Brain microvascular endothelial cell (primary cell): ENCODE results near the gene KRT77.
A peak's percentile ranks its signal among the peaks of the same experiment; 100 is the strongest.

Source experiments
- DNase-seq: peaks from one replicate; pipeline ENCODE4 v3.0.0-alpha.2; 2020
- H3K27ac ChIP-seq: fragments of 250-450 bp; sonication (Bioruptor Pico); 2 replicates; pipeline ENCODE4 v1.5.1; 2020; ENCODE audit warnings: mild to moderate bottlenecking, moderate library complexity
- H3K27me3 ChIP-seq: fragments of 250-450 bp; sonication (Bioruptor Pico); replicated peaks from 2 replicates; pipeline ENCODE4 v1.5.1; 2020; ENCODE audit warnings: mild to moderate bottlenecking
- H3K36me3 ChIP-seq: fragments of 250-450 bp; sonication (Bioruptor Pico); replicated peaks from 2 replicates; pipeline ENCODE4 v1.5.1; 2020; ENCODE audit warnings: mild to moderate bottlenecking
- H3K4me3 ChIP-seq: 2 replicates; pipeline ENCODE4 v1.5.1; 2011; ENCODE audit warnings: low read depth, mild to moderate bottlenecking, control low read depth, low read length, moderate library complexity
- CTCF ChIP-seq: IDR thresholded peaks from 2 replicates; pipeline ENCODE4 v1.5.1; 2011; ENCODE audit warnings: low read depth, mild to moderate bottlenecking, moderate library complexity, low read length, control low read depth, inconsistent platforms; ENCODE audit errors: missing control alignments
- in situ Hi-C: cut with HindIII; loops from 2 replicates; pipeline ENCODE4 v1.10.0; 2017; ENCODE audit warnings: low sequenced_read_pairs, low pct_ligation_motif_present

Gene KRT77

DNA sequence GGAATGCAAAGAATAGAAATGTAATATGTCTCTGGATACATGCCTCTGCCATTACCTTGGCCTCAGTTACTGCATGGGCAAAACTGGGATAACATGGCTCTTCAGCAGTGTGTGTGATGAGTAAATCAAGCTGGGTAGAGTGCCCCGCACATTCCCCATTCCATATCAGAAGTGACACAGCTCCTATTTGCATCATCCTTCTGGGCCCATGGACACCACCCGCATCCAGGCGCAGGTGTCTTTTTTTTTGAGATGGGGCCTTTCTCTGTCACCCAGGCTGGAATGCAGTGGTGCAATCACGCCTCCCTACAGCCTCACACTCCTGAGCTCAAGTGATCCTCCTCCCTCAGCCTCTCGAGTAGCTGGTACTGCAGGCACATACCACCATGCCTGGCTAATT is 42.2 kb upstream of the KRT77 start:
- Histone ChIP-seq H3K4me3 (no peak overlapping the region), H3K36me3 (no peaks in the 10 kb centered on the region), H3K27me3 (no peaks in the 10 kb centered on the region), H3K27ac (no peak overlapping the region)
- DNase-seq, result no peak
- in situ Hi-C loops, result no loop called here
- no peak for TF ChIP-seq CTCF

GRCh38 chr12:52744493-52745156 is 41.3 kb upstream of the KRT77 start:
- no peak for DNase-seq
- in situ Hi-C loops, result no loop called here

GRCh38 chr12:52742822-52743457 is 39.6 kb upstream of the KRT77 start:
- Histone ChIP-seq H3K27ac (no peak overlapping the region), H3K4me3 (no peak overlapping the region), H3K27me3 (no peaks in the 10 kb centered on the region), H3K36me3 (no peaks in the 10 kb centered on the region)
- DNase-seq, result no peak
- in situ Hi-C loops, result no loop called here
- no peak for TF ChIP-seq CTCF

More at GRCh38 chr12:52744493-52745156, 41.3 kb upstream of the KRT77 start:
- H3K4me3 ChIP-seq, result no peak overlapping the region
- TF ChIP-seq CTCF, result no peak
- no peaks in the 10 kb centered on the region for H3K36me3 ChIP-seq
- H3K27ac ChIP-seq, result no peak overlapping the region
- no peaks in the 10 kb centered on the region for H3K27me3 ChIP-seq

- no peak for TF ChIP-seq CTCF
- in situ Hi-C loops, result no loop called here
- Histone ChIP-seq H3K4me3 (no peak overlapping the region), H3K36me3 (no peaks in the 10 kb centered on the region), H3K27ac (no peak overlapping the region), H3K27me3 (no peaks in the 10 kb centered on the region)
- DNase-seq, result no peak
These were observed 38.9 kb upstream of the KRT77 start for GRCh38 chr12:52742196-52742580.

GRCh38 chr12:52741375-52742195 is 38.3 kb upstream of the KRT77 start:
- Histone ChIP-seq H3K36me3 (no peaks in the 10 kb centered on the region), H3K27ac (no peak overlapping the region), H3K4me3 (no peak overlapping the region), H3K27me3 (no peaks in the 10 kb centered on the region)
- DNase-seq, result peak; percentile 35
- no peak for TF ChIP-seq CTCF
- in situ Hi-C loops, result no loop called here
